SK-MEL-5 (cell line): ENCODE measurements around the gene F8. TPM values are rescaled to one million over a fixed set of nuclear protein-coding genes. Genes with fewer than 3 reads are reported as not detected.
A peak's percentile ranks its signal among the peaks of the same experiment; 100 is the strongest.

Source experiments
- DNase-seq: peaks from one replicate; pipeline ENCODE4 v3.0.0-alpha.2; 2016; ENCODE audit warnings: low read depth, low spot score
- in situ Hi-C: cut with HindIII; loops from 2 replicates; pipeline ENCODE4 v1.10.0; 2016; ENCODE audit warnings: low sequenced_read_pairs, high pct_unique_total_duplicates, low pct_unique_long_range_greater_than_20kb
- total RNA-seq: library from RNA; depleted of rRNA; stranded (reverse); fragments of >200 nt; shearing (Covaris generic); gene quantifications from 2 replicates; pipeline ENCODE4 v1.2.3, GENCODE V29; 2014

The F8 gene
- total RNA-seq, 1 experiment from 2014 or later = 0.50 TPM

DNA sequence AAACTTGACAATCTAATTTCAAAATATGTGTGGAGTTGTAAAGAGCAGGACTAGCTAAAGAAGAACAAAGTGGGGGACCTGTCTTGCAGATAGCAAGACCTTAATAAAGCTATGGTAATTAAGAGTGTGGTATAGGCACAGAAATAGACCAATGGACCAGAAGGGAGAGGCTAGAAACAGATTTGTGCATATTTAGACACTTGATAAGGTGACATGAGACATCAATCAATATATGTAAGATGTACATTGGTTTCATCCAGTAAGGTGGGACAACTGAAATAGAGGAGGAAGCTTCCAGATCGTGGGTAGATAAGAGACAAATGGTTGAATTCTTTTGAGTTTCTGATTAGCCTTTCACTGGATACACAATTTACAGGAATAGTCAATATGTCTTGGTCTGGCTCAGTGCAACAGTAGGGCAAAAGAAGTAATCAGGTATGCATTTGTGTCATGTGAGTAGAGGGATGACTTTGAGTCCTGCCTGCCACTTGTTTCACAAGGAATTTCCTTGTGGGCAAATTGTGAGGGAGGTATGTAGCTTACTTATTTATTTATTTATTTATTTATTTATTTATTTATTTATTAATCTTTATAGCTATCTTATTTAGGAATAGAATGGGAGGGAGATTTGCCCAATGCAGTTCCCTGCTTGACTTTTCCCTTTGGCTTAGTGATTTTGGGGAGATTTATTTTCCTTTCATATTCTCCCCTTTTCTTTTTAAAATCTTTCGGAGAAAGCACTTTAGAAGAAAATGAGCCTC, 210.0 kb downstream of the F8 start:
- no peak for DNase-seq
- in situ Hi-C loops = no loop called here

- DNase-seq = peak; percentile 36
- in situ Hi-C loops = no loop called here
Observed at GRCh38 chrX:154809939-154810665, 212.4 kb downstream of the F8 start.

GRCh38 chrX:154806837-154807501, 215.6 kb downstream of the F8 start:
- in situ Hi-C loops = no loop called here

DNA sequence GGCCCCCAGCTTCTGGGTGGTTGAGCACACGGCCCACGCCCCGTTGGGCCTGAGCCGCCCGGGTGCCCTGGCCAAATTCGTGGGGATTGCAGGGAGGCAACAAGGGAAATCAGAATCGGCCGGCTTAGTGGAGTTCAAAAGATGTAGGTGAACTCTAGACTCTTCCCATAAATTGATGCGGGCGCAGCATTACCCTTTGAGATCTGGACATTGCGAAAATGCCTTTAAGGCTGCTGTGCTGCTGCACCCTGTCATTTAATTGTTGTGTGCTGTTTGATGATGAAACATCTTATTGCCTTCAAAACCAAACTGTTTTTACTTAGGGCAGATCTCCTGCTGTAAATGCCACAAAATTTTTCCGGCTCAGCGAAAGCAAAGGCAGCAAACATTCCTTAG, 216.8 kb downstream of the F8 start:
- in situ Hi-C loops = no loop called here
- no peak for DNase-seq

More at GRCh38 chrX:154806837-154807501, 215.6 kb downstream of the F8 start:
- DNase-seq = no peak

GRCh38 chrX:154804957-154805695, 217.4 kb downstream of the F8 start, which contains the start of gene MPP1:
Gene MPP1, minus strand, starts transcription at chrX:154805485. Its CDS starts 112 bp downstream, at chrX:154805373.
- in situ Hi-C loops = no loop called here
- peak; percentile 62 for DNase-seq

- no peak for DNase-seq
- in situ Hi-C loops = no loop called here
Observed at GRCh38 chrX:154804261-154804956, 218.1 kb downstream of the F8 start.

GRCh38 chrX:154802947-154803346, 219.6 kb downstream of the F8 start:
- no peak for DNase-seq
- in situ Hi-C loops = no loop called here

DNA sequence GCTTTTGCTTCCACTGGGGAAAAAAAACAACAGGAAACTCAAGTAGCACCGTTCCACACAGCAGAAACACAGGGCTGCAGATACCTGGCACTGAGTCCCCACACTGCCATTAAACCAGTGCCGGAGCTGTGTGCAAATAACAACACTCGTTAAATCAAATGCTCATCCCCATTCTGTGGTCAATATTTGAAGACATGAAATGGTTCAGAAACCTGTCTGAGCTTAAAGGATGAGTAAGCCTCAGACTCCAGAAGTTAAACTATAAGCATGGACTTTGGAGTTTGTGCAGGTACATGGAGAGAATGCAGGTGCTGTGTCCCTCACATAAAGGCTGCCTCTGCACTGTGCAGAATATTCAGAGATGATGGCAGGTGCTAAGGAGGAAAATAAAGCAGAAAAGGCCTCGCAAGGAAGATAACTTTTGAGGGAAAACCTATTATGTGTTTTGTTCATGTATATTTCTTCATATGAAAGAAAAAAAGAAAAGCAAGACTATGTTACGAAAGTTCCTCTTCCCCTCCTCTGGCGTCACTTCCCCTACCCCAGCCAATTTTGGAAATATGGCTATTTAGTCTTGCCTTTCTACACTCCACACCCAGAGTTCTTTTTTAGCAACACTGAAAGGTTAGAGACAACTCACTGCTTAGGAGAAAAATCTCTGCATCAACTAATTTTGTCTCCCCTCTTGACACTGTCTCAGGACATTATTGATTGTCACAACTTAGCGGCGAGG, 221.9 kb downstream of the F8 start:
- no peak for DNase-seq
- in situ Hi-C loops = no loop called here

- DNase-seq = no peak
- in situ Hi-C loops = no loop called here
Observed at GRCh38 chrX:154799556-154800348, 222.8 kb downstream of the F8 start.

DNA sequence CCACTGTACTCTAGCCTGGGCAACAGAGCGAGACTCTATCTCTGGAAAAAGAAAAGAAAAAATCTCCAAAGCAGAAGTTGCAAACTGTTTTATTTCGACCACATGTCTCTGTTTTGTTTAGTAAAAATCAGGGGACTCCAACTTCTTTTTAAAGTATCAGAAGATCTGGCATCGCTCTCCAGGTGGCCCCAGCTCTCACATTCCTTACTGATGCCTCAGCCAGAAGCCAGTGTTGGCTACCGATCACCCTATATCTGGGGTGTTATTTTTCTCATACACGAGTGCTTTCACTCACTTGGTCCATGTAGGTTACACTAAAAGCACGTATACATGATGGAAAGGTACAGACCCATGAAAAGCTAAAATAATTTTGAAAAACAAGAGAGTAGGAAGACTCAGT, 225.5 kb downstream of the F8 start:
- DNase-seq = no peak
- in situ Hi-C loops = no loop called here

DNA sequence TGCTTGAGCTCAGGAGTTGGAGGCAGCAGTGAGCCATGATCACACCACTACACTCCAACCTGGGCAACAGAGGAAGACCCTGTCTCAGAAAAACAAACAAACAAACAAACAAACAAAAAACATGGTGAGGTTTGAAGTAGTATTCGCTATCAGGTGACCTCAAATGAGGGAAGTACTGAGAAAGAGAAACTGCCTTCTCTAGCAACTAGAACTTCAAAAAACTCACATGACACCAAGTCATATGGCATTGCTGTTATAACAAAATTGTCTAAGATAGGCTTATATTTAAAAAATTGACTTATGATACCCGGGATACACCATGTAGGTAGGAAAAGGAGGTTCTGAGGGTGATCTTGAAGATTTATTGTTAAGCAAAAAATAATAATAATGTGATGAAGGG, 227.5 kb downstream of the F8 start:
- no peak for DNase-seq
- in situ Hi-C loops = no loop called here

DNA sequence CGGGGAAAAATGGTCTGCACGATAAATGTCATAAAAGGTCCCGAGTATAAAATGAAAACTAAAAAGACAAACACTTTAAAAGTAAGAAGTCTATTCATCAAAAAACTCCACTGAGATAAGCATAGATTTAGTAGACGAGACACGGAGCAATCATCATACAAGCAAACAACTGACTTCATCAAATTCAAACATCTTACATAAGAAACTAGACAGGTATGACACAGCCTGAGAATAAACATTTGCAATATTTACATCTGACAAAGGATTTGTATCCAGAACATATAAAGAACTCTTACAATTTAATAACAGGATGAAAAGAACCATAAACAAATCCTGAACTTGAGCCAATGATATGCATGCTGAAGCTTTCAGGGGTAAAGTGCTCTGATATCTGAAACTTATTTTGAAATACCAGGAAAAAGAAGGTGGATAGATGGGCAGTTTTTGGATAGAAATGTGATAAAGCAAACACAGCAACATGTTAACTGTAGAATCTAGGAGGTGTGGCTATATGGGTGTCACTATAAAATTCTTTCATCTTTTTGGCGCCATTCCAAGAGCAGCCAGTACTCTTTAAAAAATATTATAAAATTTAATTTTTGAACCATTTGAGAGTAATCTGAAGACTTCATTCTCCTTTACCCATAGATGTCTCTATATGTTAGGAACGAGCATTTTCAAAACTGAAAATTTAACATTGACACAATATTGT, 229.3 kb downstream of the F8 start:
- in situ Hi-C loops = no loop called here
- no peak for DNase-seq

DNA sequence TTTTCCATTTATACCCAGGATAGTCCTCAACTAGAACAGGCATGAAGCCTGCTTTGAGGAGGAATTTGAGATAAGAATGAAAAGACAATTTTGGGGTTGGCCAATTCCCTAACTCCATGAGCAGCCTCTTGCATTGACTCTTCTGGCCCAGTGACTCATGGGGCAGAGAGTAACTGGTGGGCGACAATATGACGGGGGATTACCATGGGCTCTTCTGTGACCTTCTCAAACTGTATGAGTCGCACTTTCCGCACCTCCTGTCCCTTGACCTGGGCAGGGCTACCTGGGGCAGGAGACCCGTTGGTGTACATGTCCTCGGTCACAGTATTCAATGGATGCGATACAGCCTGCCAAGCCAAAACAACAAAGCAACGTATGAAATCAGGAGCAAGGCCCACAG, 230.6 kb downstream of the F8 start:
- no peak for DNase-seq
- in situ Hi-C loops = no loop called here

DNA sequence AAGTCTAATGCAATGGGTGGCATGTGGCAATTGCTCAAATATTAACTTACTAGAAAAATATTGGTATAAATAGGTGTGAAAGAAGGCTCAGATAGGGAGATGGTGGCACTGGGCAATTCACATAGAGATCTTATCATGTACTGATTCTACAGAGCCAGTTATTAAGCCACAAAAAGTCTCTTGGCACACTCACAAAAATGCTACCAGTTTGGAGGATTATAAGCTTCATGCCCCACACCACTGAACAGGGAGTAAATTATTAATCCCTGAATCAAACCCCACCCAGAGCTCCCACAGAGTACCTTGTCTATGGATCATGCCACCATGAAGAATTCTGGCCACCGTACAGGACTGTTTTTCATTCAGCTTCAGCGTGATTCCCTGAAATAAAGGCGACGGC, 231.1 kb downstream of the F8 start:
- no peak for DNase-seq
- in situ Hi-C loops = no loop called here
